ENCODE measurements around the gene MATN4. TPM values are rescaled to one million over a fixed set of nuclear protein-coding genes. Genes with fewer than 3 reads are reported as not detected.

Gene MATN4
- total RNA-seq, 4 donors from 2014 or later, result not detected

GRCh38 chr20:45263556-45264266, 44.4 kb downstream of the MATN4 start:
- H3K27ac ChIP-seq, result no peak overlapping the region
- WGBS, 2 donors (ENCODE audit: low coverage in 1 of 2), result 71 to 90% methylated on average over 2 to 3 of the region's 3 CpGs
- no peaks in the 10 kb centered on the region for H3K36me3 ChIP-seq
- no peaks in the 10 kb centered on the region for H3K4me1 ChIP-seq
- no peak for TF ChIP-seq POLR2A (IDR thresholded peaks at IDR 0.05)
- TF ChIP-seq CTCF (IDR thresholded peaks at IDR 0.05), result no peak
- no peak for TF ChIP-seq POLR2AphosphoS5 (IDR thresholded peaks at IDR 0.05)
- no peak for TF ChIP-seq EP300 (IDR thresholded peaks at IDR 0.05; ENCODE audit: low read depth)
- H3K9me3 ChIP-seq, result no peaks in the 10 kb centered on the region
- no peak for DNase-seq
- no peak overlapping the region for H3K4me3 ChIP-seq
- in situ Hi-C loops (cut with MboI; ENCODE audit: low pct_ligation_motif_present in 1 of 4, low pct_unique_long_range_greater_than_20kb in 1 of 4, low sequenced_read_pairs in 3 of 4) (no loop called here), intact Hi-C loops (cut with DNase I; ENCODE audit: low total_unique reads) (no loop called here)
- H3K27me3 ChIP-seq, result peaks cover 16% of the 10 kb centered on the region

- TF ChIP-seq POLR2AphosphoS5 (IDR thresholded peaks at IDR 0.05) (no peak), POLR2A (IDR thresholded peaks at IDR 0.05) (no peak), CTCF (IDR thresholded peaks at IDR 0.05) (no peak)
- no peaks in the 10 kb centered on the region for H3K36me3 ChIP-seq
- no peak overlapping the region for H3K27ac ChIP-seq
- peaks cover 5% of the 10 kb centered on the region for H3K27me3 ChIP-seq
- no peak for DNase-seq
- H3K9me3 ChIP-seq, result no peaks in the 10 kb centered on the region
- WGBS, 2 donors (ENCODE audit: low coverage in 1 of 2), result 72 to 75% methylated on average over 2 of the region's 2 CpGs
- no peak overlapping the region for H3K4me3 ChIP-seq
- in situ Hi-C loops (cut with MboI; ENCODE audit: low pct_ligation_motif_present in 1 of 4, low pct_unique_long_range_greater_than_20kb in 1 of 4, low sequenced_read_pairs in 3 of 4), result no loop called here
- intact Hi-C loops (cut with DNase I; ENCODE audit: low total_unique reads), result no loop called here
- H3K4me1 ChIP-seq, result peaks cover 5 to 17% (median 14%) of the 10 kb centered on the region in 4 donors
These were observed 49.4 kb downstream of the MATN4 start for GRCh38 chr20:45258664-45259063.

- Histone ChIP-seq H3K36me3 (no peaks in the 10 kb centered on the region), H3K4me3 (no peak overlapping the region), H3K27me3 (peaks cover 5% of the 10 kb centered on the region), H3K9me3 (no peaks in the 10 kb centered on the region), H3K4me1 (peaks cover 5 to 18% (median 14%) of the 10 kb centered on the region in 4 donors), H3K27ac (no peak overlapping the region)
- intact Hi-C loops (cut with DNase I; ENCODE audit: low total_unique reads), result no loop called here
- TF ChIP-seq EP300 (IDR thresholded peaks at IDR 0.05; ENCODE audit: low read depth), result no peak
- no peak for TF ChIP-seq POLR2A (IDR thresholded peaks at IDR 0.05)
- TF ChIP-seq CTCF (IDR thresholded peaks at IDR 0.05), result no peak
- no peak for DNase-seq
- WGBS, 2 donors (ENCODE audit: low coverage in 1 of 2), result 93% methylated on average over 3 of the region's 3 CpGs; no CpG with 5 or more reads in 1 of the 2 donors
- in situ Hi-C loops (cut with MboI; ENCODE audit: low pct_ligation_motif_present in 1 of 4, low pct_unique_long_range_greater_than_20kb in 1 of 4, low sequenced_read_pairs in 3 of 4), result no loop called here
These were observed 49.8 kb downstream of the MATN4 start for GRCh38 chr20:45258259-45258658.

GRCh38 chr20:45257711-45258110, 50.4 kb downstream of the MATN4 start:
- intact Hi-C loops (cut with DNase I; ENCODE audit: low total_unique reads) (no loop called here), in situ Hi-C loops (cut with MboI; ENCODE audit: low pct_ligation_motif_present in 1 of 4, low pct_unique_long_range_greater_than_20kb in 1 of 4, low sequenced_read_pairs in 3 of 4) (no loop called here)
- Histone ChIP-seq H3K4me3 (no peak overlapping the region), H3K27me3 (peaks cover 5% of the 10 kb centered on the region), H3K27ac (no peak overlapping the region), H3K36me3 (no peaks in the 10 kb centered on the region), H3K4me1 (peaks cover 5 to 18% (median 14%) of the 10 kb centered on the region in 4 donors), H3K9me3 (no peaks in the 10 kb centered on the region)
- WGBS, 2 donors (ENCODE audit: low coverage in 1 of 2), result 78 to 91% methylated on average over 4 to 7 of the region's 7 CpGs
- TF ChIP-seq POLR2A (IDR thresholded peaks at IDR 0.05), result no peak
- no peak for TF ChIP-seq EP300 (IDR thresholded peaks at IDR 0.05; ENCODE audit: low read depth)
- TF ChIP-seq POLR2AphosphoS5 (IDR thresholded peaks at IDR 0.05), result no peak
- no peak for TF ChIP-seq CTCF (IDR thresholded peaks at IDR 0.05)
- no peak for DNase-seq

Data from transverse colon (tissue), 4 donors.